SKM-1 (cell line): Measurements from ENCODE around the gene PCK2.
A peak's percentile ranks its signal among the peaks of the same experiment; 100 is the strongest.
"Not testable (repeated sequence)": the region's sequence is repeated elsewhere in the genome, so short reads cannot be mapped to it uniquely, and the experiment has no call there.

Experiments
- DNase-seq: peaks from one replicate; lab custom pipeline; 2025; ENCODE audit not compliant: unreplicated experiment; lab: John Stamatoyannopoulos, UW

PCK2 gene

DNA sequence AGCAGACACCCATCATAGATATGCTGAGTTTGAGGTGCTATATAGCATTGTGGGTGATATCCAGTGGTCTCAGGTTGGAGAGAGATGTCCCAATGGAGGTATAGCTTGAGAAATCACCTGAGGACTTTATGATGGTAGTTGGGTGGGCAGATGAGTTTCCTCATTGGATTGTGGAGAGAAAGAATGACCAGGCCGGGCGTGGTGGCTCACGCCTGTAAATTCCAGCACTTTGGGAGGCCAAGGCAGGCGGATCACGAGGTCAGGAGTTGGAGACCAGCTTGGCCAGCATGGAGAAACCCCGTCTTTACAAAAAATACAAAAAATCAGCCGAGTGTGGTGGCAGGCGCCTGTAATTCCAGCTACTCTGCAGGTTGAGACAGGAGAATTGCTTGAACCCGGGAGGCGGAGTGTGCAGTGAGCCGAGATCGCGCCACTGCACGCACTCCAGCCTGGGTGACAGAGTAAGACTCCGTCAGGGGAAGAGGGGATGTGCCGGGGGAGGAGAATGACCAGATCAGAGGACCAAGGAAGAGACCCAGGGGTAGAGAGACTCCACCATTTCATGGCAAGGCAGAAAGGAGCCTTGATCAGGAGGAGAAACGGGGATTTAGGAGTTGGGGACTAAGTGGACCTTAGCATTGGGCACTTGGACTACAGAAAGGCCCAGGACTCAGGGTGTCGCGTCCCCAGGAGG, 757 bp upstream of the PCK2 start:
- no peak for DNase-seq

DNA sequence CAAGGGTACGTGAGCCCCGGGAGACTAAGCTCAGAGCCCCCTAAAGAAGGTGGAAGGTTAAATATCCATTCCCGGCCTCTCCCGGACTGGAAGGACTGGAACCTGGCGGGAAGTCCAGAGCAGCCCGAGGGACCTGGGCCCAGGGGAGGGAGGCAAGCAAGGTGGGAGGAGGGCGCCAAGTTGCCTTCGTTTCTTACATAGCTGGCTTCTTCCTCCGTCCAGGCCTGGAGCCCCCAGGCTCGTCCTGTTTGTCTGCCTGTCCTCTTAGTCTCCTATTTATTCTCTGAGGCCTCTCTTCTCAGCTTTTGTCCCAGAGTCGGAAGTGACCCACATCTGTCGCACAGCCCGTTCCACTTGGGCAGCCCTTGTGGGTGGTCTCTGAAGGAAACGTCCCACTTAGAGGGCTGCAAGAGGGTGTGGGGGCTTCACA, 745 bp downstream of the PCK2 start:
- no peak for DNase-seq

GRCh38 chr14:24095271-24096068, 1.4 kb downstream of the PCK2 start:
- peak; percentile 6 for DNase-seq

GRCh38 chr14:24096545-24097181, 2.6 kb downstream of the PCK2 start:
- no peak for DNase-seq

- no peak for DNase-seq
These were observed 4.3 kb downstream of the PCK2 start for GRCh38 chr14:24098229-24098926.

GRCh38 chr14:24098927-24099813, 5.1 kb downstream of the PCK2 start:
- no peak for DNase-seq

- no peak for DNase-seq
These were observed 6.3 kb downstream of the PCK2 start for GRCh38 chr14:24100197-24100981.

GRCh38 chr14:24100982-24101494, 6.9 kb downstream of the PCK2 start:
- no peak for DNase-seq

DNA sequence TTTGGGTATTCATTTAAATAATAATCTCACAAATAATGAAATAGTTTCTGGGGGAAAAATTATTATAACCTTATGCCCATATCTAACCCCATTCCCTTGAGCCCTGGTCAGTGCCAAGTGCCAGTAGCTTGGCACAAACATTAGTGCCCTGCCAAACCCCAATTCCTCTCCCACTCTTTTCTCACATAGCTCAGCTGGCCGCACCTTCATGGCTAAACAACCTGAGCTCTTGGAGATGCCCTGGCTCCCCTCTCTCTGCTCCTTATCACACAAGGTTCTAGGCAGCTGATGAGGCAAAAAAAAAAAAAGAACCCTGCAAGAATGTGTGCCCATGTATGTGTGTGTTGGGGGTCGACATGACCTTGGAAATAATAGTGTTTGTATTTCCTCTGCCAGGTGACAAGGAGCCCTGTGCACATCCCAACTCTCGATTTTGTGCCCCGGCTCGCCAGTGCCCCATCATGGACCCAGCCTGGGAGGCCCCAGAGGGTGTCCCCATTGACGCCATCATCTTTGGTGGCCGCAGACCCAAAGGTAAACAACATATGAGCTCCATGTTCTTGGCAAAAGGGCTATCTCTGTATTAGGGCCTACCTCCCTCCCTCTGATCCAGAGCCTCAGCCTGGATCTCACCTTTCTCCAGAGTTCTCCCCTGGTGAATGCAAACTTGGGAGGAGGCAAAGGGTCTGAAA, 8.4 kb downstream of the PCK2 start:
- DNase-seq = no peak

DNA sequence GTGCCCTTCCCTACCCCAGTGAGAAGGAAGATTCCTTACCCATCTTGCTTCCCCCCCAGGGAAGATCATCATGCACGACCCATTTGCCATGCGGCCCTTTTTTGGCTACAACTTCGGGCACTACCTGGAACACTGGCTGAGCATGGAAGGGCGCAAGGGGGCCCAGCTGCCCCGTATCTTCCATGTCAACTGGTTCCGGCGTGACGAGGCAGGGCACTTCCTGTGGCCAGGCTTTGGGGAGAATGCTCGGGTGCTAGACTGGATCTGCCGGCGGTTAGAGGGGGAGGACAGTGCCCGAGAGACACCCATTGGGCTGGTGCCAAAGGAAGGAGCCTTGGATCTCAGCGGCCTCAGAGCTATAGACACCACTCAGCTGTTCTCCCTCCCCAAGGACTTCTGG, 9.3 kb downstream of the PCK2 start:
- no peak for DNase-seq

DNA sequence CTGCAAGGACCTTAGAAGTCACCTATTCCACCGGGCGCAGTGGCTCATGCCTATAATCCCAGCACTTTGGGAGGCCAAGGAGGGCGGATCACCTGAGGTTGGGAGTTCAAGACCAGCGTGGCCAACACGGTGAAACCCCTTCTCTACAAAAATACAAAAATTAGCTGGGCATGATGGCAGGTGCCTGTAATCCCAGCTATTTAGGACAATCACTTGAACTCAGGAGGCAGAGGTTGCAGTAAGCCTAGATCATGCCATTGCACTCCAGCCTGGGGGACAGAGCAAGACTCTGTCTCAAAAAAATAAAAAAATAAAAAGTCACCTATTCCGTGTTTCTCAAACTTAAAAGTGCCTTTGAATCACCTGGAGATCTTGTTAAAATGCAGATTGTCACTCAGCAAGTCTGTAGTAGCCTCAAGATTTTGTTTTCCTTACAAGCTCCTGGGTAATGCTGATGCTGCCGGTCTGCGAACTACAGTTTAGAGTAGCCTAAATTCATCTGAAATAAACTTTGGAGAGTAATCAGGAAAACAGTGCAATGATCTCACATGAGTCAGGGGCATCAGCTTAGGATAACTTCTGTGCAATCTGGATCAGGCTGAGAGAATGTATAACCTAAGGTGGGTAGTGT, 11.6 kb downstream of the PCK2 start:
- not testable (repeated sequence) for DNase-seq

DNA sequence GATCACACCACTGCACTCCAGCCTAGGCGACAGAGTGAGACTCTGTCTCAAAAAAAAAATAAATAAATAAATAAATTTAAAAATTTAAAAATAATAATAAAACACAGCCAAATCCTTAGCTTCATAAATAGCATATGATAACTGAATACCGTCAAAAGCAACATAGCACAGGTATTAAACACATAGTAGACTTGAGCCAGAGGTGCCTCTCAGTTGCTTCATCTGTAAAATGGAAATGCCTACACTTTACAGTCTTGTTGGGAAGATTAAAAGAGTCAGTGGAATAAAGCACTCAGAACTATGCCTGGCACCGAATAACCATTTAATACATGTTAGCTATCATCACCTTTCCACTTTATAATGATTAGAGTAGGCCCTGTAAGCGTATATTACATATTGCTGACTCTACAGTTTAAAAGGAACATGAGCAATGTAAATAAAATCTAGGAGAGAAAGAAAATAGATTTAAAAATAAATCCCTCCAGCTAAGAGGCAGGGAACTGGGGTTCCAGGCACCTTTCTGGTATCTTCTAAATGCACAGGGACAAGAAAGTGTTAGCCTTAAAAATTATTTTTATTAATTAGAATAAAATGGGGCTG, 12.7 kb downstream of the PCK2 start:
- no peak for DNase-seq

GRCh38 chr14:24108336-24108874, 14.3 kb downstream of the PCK2 start:
- DNase-seq = no peak

- DNase-seq = no peak
These were observed 15.9 kb downstream of the PCK2 start for GRCh38 chr14:24110060-24110459.

DNA sequence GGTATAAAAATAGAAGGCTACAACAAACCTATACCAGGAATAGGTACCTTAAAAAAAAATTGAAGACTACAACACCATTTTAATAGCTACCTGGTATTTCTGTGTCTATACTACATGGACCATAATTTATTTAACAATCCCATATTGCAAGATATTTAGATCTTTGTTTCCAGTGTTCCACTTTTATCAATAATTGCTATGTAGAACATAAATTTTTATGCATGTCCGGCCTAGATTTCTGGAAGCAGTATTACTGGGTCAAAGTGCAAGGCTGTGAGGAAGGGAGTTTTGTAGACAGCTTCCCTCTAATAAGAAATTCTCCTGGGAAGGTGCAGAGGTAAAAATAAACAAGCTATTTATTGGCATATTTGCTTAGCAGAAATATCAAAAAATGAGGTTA, 16.4 kb downstream of the PCK2 start:
- DNase-seq = no peak

- DNase-seq = no peak
These were observed 19.3 kb downstream of the PCK2 start for GRCh38 chr14:24113379-24113800.

GRCh38 chr14:24113801-24114531, 19.9 kb downstream of the PCK2 start:
- DNase-seq = peak; percentile 51
